T47D (cell line): ENCODE data around the gene ACTN4.
"Not testable (repeated sequence)": the region's sequence is repeated elsewhere in the genome, so short reads cannot be mapped to it uniquely, and the experiment has no call there.

ENCODE experiments used
- DNase-seq, 2 experiments: peaks; one replicate each; pipeline versions ENCODE4 v3.0.0 to v3.0.0-alpha.2; 2011 to 2012; ENCODE audit warnings: low read depth in 1 of 2, low spot score in 1 of 2
- JUND ChIP-seq: IDR thresholded peaks from 2 replicates; pipeline ENCODE4 v1.6.1; 2012; ENCODE audit warnings: low read depth
- in situ Hi-C: cut with HindIII; loops from 2 replicates; pipeline ENCODE4 v1.10.0; 2016; ENCODE audit warnings: low sequenced_read_pairs, low pct_unique_long_range_greater_than_20kb

ACTN4 gene

DNA sequence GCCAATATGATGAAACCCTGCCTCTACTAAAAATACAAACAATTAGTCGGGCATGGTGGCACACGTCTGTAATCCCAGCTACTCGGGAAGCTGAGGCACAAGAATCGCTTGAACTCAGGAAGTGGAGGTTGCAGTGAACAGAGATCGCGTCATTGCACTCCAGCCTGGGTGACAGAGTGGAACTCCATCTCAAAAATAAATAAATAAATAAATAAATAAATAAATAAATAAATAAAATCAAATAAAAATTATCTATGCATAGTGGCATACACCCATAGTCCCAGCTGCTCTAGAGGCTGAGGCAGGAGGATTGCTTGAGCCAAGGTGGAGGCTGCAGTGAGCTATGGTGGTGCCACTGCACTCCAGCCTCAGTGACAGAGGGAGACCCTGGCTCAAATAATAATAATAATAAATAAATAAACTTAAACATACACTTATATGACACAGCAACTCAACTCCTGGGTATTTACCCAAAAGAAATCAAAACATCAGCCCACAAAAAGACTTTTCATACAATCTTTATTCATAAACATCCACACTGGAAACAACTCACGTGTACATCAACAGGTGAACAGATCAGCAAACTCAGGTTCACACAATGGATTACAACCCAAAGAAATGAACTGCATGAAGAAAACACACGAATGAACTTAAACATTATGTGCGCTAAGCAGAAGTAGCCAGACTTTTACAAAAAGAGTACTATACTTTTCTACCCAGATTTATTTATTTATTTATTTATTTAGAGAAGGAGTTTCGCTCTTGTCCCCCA lies 119.0 kb downstream of the ACTN4 start:
- no peak for TF ChIP-seq JUND
- in situ Hi-C loops, result no loop called here
- DNase-seq, result no peak

DNA sequence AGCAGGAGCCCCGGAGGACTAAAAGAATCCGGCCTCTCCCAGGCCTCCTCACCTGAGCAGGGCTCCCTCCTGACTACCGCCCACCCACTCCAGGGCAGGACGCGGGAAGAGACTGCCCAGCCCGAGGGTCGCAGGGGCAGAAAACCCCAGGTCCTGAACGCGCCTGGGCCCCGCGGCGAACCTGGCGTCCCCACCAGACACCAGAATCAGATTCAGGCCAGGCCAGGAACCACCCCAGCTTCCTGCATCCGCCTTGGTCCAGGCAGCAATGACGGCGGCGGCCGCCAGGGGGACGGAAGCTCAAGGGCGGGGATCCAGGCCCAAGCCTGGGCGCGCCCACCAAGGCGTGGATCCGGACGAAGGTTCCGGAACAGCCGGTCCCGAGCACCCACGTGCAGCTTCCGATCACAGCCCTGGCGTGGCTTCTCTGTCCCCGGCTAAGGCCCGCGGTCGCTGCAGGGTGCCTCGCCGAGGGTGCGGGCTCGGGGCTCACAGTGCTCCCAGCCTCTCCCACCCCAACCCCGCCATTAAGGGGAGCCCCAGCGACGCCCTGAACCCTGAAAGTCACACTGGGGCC lies 122.3 kb downstream of the ACTN4 start:
- no peak for TF ChIP-seq JUND
- DNase-seq, result no peak
- in situ Hi-C loops, result no loop called here

DNA sequence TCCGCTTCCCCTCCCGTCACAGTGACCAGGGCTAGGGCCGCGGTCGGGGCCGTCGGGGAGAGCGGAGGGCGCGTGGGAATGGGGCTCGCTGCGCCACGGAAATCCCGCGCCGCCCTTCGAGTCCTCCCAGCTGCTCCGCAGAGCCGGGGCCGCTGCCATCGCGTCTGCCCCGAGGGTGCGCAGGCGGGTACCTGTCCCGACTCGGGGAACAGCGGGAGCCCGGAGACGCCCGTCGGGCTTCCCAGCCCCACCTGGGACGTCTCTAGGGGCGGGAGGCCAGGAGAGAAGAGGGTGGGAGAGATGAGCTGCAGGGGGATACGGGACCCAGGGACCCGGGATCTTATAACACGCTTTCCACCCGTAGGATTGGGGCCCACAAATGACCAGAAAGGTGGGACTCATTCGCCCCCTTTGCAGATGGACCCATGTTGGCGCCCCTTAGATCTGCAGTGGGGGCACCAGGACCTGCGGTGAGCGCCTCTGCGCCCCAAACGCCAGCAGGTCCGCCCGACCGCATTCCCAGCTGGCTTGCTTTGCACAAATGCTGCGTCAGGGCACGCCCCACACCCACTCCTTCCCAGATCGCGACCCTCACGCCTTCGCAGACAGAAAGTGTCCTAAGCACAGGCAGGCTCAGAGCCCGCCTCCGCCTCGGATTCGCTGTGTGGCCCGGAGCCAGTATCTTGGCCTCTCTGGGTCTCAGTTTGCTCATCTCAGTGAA lies 122.9 kb downstream of the ACTN4 start:
- in situ Hi-C loops, DNase-seq: not testable (repeated sequence)

DNA sequence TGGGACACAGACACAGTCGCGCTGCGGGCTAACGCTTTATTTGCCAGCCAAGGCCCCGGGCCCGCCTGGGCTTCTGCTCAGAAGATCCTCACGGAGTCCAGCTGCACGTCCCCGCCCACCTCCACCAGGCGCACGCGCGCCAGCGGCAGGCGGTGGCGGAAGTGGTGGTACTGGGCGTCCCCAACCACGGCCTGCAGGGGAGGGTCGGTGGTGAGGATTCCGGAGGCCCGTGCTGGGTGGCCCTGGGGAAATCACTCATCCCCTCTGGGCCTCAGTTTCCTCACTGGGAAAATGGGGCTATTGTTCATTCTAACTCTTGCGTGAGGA lies 123.5 kb downstream of the ACTN4 start:
- DNase-seq, in situ Hi-C loops: not testable (repeated sequence)

DNA sequence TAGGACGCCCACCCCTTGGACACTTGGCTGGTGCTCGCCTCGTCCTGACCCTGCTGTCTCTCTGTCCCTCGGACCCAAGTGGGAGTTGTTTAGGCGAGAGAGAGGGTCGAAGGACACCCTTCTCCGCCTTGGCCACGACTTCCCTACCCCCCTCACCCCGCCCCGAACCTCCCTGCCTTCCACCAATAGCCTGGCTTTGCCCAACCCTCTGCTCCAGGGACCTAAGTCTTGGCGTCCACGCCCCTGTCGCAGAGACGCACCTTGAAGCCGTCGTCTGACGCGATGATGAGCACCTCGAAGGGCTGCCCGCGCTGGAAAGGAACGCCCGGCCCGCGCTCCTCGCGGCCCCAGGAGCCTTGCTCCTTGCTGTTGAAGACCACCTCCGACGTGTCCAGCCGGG lies 124.1 kb downstream of the ACTN4 start:
- DNase-seq, in situ Hi-C loops: not testable (repeated sequence)

DNA sequence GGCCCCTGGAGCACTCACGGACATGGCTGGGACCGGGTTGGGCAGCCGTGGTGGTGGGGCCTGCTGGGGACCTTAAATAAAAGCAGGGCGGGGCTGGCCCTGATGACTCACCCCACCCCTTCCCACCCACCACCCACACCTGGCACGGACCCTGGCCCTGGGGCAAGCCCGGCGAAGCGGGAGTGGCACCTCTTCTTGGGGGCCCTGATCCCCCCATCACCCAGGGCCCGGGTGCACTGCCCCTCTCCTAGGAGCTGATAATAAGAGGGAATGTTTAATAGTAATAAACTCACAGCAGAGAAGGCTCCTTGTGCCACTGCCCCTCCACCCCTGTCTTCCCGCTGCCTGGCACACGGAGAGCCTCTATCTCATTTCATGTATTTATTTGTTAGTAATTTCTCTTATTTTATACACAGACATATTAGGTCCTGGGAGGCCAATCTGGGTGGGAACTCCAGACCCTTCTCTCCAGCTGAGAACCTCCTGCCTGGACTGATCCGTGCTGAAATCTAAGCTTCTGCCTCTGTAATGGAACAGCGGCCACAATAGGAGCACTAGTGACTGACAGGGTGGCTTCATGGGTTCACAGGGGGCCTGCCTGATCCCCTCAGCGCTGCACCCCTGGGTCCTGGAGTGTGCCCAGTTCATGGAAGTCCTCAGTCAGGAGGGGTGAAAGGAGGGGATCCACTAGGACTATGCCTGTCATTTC lies 126.2 kb downstream of the ACTN4 start, which contains the start of gene LGALS7:
Gene LGALS7 (minus strand): TSS at position 49 of the 709 bp plus-strand sequence. CDS start 25 bp downstream, at position 24.
- in situ Hi-C loops, result no loop called here
- no peak for DNase-seq

DNA sequence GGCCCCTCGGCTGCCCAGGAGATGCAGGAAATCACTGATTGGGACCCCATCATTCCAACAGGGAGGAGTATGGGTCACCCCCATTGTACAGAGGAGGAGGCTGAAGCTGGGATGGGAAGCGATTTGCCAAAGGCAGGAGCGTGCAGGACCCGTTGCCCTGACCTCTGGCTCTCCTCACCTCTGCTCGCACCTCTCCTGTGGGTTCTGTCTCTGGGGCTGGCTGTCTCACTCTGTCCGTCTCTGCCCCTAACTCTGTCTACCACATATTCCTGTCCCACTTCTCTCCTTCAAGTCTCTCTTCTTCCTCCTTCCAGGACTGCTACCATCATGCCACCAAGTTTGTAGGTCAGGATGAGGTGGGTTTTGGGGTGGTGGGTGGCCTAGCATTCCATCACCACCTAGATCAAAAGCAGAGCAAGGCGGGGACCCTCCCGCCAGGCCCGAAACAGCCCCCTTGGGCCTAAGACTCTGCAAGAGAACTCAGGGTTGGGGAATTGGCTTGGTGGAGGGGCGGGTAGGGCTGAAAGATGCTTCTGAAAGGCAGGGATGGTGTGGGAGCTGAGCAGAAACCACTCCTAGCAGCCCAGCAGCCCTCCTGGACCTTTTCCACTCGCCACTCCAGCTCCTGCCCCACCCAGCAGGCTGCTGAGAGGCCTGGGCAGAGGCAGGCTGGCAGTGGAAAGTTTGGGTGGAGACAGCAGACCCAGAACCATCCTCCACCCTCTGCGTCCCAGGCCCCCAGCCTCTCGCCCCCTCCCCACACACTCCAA lies 126.9 kb downstream of the ACTN4 start:
- DNase-seq, result no peak
- no peak for TF ChIP-seq JUND
- in situ Hi-C loops, result no loop called here

More for the DNA sequence above, 126.2 kb downstream of the ACTN4 start, which contains the start of gene LGALS7:
- no peak for TF ChIP-seq JUND

DNA sequence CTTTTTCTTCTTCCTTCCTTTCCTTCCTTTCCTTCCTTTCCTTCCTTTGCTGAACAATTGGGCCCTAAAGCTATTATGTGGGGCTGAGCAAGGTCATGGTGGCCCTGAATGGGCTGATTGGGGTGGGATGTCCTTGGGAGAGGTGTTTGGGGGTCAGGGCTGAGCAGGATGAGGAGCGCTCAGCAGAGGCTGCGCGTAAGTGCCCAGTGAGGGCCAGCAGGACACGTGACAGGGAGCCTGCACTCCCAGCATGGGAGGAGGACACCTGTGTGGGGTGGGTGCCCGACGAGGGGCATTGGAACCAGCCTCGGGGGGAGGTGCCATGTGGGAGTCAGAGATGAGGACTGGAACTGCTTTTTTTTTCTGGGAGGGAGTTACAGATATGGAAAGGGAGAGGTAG lies 131.3 kb downstream of the ACTN4 start:
- in situ Hi-C loops, result no loop called here
- no peak for DNase-seq
- TF ChIP-seq JUND, result no peak

DNA sequence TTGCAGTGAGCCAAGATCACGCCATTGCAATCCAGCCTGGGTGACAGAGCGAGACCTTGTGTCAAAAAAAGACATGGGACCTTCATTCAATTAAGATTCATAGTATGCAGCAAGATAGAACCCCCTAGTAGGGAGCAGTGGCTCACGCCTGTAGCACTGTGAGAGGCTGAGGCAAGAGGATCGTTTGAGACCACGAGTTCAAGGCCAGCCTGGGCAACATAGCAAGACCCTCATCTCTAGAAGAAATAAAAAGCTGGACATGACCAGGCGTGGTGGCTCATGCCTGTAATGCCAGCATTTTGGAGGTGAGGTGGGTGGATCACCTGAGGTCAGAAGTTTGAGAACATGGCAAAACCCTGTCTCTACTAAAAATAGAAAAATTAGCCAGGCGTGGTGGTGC lies 133.0 kb downstream of the ACTN4 start:
- DNase-seq, result no peak
- in situ Hi-C loops, result no loop called here
- TF ChIP-seq JUND, result no peak

DNA sequence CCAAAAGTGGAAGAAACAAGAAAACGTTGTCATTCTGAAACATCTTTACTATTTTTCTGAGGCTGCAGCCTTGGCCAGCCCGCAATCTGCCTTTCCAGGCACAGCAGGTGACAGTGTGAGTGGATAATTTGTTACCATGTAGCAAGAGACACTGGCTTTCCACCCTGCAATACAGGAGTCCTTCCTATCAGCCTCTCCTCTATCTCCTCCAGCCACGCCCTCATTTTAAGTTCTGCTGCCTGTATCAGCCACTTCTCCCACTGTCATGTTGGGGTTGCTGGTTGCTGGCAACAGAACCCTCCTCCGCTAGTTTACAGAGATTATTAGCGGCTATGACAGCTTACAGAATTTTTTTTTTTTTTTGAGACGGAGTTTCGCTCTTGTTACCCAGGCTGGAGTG lies 133.6 kb downstream of the ACTN4 start:
- in situ Hi-C loops, result no loop called here
- DNase-seq, result no peak
- TF ChIP-seq JUND, result no peak
